ENCODE data around the gene SMAD5. TPM values are rescaled to one million over a fixed set of nuclear protein-coding genes. Genes with fewer than 3 reads are reported as not detected.

SMAD5 gene
- total and polyA plus RNA-seq, 2 experiments from 2014 or later = 25.7 to 130 TPM

DNA sequence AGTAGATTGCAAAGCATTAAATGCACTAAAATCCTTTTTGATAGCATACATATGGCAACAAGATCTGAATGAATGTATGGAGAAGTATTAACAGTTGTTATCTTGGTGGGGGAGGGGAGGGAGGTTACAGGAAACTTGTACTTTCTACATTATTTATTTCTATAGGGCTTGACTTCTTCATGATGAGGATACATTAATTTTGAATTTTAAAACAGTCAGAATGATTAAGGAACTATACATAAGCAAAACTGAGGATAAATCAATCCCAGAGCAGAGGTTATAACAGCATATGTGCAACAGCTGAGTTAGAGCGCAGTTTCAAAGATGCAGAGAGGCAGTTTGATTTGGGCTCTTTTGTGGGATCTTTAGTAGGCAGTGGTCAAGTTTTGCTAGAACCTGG, 23.9 kb upstream of the SMAD5 start:
- Histone ChIP-seq H3K4me3 (no peak overlapping the region), H3K36me3 (no peaks in the 10 kb centered on the region), H3K27me3 (no peaks in the 10 kb centered on the region), H3K4me1 (ENCODE audit: low read depth) (no peaks in the 10 kb centered on the region), H3K9me3 (ENCODE audit: low read depth) (no peaks in the 10 kb centered on the region), H3K27ac (no peak overlapping the region)
- TF ChIP-seq CTCF (IDR thresholded peaks at IDR 0.05; ENCODE audit: low read depth, low read length) = no peak
- DNase-seq (ENCODE audit: low read depth in 1 of 2, low spot score in 1 of 2) = no peak

GRCh38 chr5:136109453-136110135, 23.1 kb upstream of the SMAD5 start:
- Histone ChIP-seq H3K36me3 (no peaks in the 10 kb centered on the region), H3K27me3 (no peaks in the 10 kb centered on the region), H3K9me3 (ENCODE audit: low read depth) (no peaks in the 10 kb centered on the region), H3K4me1 (ENCODE audit: low read depth) (no peaks in the 10 kb centered on the region), H3K4me3 (no peak overlapping the region), H3K27ac (no peak overlapping the region)
- DNase-seq (ENCODE audit: low read depth in 1 of 2, low spot score in 1 of 2) = no peak
- no peak for TF ChIP-seq CTCF (IDR thresholded peaks at IDR 0.05; ENCODE audit: low read depth, low read length)

- H3K27ac ChIP-seq = no peak overlapping the region
- no peak for TF ChIP-seq CTCF (IDR thresholded peaks at IDR 0.05; ENCODE audit: low read depth, low read length)
- no peak for DNase-seq (ENCODE audit: low read depth in 1 of 2, low spot score in 1 of 2)
- H3K4me3 ChIP-seq = no peak overlapping the region
- no peaks in the 10 kb centered on the region for H3K36me3 ChIP-seq
- no peaks in the 10 kb centered on the region for H3K4me1 ChIP-seq (ENCODE audit: low read depth)
- no peaks in the 10 kb centered on the region for H3K27me3 ChIP-seq
- no peaks in the 10 kb centered on the region for H3K9me3 ChIP-seq (ENCODE audit: low read depth)
These were observed 19.0 kb upstream of the SMAD5 start for GRCh38 chr5:136113606-136114005.

- Histone ChIP-seq H3K27me3 (no peaks in the 10 kb centered on the region), H3K9me3 (ENCODE audit: low read depth) (no peaks in the 10 kb centered on the region), H3K27ac (no peak overlapping the region), H3K36me3 (no peaks in the 10 kb centered on the region), H3K4me3 (no peak overlapping the region), H3K4me1 (ENCODE audit: low read depth) (no peaks in the 10 kb centered on the region)
- TF ChIP-seq CTCF (IDR thresholded peaks at IDR 0.05; ENCODE audit: low read depth, low read length) = no peak
- DNase-seq (ENCODE audit: low read depth in 1 of 2, low spot score in 1 of 2) = no peak
These were observed 18.1 kb upstream of the SMAD5 start for GRCh38 chr5:136114414-136115125.

GRCh38 chr5:136115183-136115865, 17.3 kb upstream of the SMAD5 start:
- no peaks in the 10 kb centered on the region for H3K4me1 ChIP-seq (ENCODE audit: low read depth)
- H3K4me3 ChIP-seq = no peak overlapping the region
- H3K27ac ChIP-seq = no peak overlapping the region
- no peak for TF ChIP-seq CTCF (IDR thresholded peaks at IDR 0.05; ENCODE audit: low read depth, low read length)
- H3K9me3 ChIP-seq (ENCODE audit: low read depth) = no peaks in the 10 kb centered on the region
- no peak for DNase-seq (ENCODE audit: low read depth in 1 of 2, low spot score in 1 of 2)
- no peaks in the 10 kb centered on the region for H3K36me3 ChIP-seq
- H3K27me3 ChIP-seq = no peaks in the 10 kb centered on the region

All from cardiac muscle cell (in vitro differentiated cells and primary cell).